HG03558 (cell line): ENCODE measurements around the gene CDK5RAP2.

Experiments used
- ATAC-seq: cut with Tn5 transposase; IDR thresholded peaks from one replicate; pipeline ENCODE4 v1.9.1; 2021; ENCODE audit warnings: moderate number of reproducible peaks; ENCODE audit not compliant: unreplicated experiment; ENCODE audit errors: extremely low read depth

Gene CDK5RAP2

DNA sequence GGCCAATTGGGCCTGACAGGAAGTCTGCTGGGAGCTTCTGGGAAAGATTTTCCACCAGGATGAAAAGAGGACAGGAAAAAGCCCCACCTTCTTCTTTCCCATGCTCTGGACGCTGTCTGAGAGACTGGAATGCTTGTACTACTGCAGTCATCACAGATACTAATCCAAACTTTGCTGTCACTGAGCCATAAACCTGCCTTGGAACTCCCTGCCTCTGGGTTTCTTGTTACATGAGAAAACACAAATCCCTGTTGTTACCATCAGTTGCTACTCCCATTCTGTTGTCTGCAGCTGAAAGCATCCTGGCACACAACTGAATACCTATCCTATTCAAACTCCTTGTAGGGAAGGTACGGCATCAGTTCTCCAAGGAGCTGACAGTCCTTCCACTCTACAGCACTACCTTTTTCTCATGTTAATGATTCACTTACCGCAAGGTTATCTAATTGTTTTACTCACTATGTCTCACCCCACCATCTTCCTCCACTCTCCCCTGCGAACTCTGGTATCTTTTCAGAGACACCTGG is 167.5 kb downstream of the CDK5RAP2 start:
- ATAC-seq, result no peak

DNA sequence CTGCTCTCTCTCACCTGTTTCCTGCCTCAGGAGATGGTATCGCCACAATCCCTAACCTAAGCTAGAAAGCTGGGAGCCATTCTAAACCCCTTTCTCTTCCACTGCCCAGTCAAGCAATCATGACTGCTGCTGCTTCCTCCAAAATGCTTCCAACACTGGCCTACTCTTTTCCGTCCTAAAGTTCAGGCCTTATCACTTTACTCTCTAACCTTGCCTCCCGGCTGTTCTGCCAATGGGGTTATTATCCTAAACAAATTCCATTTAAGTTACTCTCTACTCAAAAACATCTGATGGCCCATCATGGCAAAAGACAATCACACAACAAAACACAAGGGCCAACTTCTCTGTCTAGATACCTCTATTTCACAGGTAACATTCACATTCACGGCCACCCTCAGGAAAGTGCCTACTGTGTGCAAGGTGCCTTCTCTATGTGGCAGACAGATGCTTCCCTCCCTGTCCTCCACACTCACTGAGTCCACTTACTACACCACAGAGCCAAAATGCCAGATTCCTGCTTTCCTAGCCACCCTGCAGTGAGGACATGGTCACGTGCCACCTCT is 168.0 kb downstream of the CDK5RAP2 start:
- no peak for ATAC-seq

DNA sequence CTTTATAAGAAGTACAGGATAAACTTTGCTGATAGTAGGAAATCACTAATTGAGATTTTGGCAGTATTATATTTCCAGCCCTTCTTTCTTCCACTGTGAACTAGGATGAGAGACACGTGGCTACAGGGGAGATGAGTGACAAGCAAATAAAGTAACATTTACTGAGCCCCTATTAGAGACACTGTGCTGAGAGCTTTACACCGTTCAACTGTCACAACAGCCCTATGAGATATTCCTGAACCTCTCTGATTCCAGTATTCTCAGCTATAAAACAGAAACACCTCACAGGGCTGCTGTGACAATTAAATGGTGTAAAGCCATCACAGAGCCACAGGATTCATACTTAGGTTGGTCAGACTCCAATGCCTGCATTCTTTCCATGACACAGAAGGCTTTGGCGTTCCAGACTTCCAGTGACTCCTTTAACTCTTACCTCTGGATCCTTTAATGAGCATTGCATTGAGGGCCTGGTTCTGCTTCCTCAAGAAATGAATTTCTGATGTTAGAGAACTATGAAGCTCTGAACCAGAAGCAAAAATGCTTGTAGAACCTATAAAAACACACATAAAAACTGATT is 169.0 kb downstream of the CDK5RAP2 start:
- no peak for ATAC-seq

DNA sequence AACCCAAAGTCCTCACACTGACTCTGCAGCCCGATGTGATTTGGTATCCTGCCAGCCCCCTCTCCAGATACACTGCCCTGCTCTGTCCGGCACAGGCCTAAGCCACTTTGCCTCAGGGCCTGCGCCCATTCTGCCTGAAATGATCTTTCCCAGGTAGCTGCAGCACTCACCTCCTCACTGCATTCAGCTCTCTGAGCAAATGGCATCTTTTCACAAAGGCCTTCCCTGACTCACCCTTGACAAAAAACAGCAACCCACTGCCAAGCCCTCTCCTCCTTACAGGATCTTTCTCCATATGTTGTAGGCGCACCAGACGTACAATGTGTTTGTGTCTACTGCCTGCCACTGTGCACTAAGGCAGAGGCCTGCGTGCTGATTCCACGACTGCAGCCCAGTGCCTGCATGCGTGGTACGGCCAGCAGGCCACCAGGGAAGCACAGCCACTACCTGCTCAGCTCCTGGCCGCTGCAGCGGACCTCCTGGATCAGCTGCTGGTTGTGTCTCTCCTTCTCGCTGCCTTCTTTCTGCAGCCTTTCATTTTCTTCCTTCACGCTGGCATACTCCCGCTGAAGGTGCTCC is 171.2 kb downstream of the CDK5RAP2 start:
- no peak for ATAC-seq

DNA sequence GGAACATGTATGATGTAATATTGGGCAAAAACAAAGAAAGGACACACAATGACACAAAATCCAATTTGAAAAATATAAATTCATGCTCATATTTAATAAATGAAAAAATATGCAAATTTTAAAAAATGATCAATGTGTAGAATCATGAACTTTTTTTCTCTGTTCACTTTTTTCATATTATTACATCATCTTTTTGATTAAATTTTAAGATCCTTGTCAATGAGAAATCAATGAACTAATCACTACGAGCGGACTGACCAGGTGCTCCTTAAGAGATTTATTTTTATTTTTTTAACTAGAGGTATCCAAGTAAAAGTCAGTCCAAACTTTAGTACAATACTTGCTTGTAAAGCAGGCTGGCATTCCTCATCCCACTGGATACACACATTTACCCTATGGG is 174.1 kb downstream of the CDK5RAP2 start:
- no peak for ATAC-seq

DNA sequence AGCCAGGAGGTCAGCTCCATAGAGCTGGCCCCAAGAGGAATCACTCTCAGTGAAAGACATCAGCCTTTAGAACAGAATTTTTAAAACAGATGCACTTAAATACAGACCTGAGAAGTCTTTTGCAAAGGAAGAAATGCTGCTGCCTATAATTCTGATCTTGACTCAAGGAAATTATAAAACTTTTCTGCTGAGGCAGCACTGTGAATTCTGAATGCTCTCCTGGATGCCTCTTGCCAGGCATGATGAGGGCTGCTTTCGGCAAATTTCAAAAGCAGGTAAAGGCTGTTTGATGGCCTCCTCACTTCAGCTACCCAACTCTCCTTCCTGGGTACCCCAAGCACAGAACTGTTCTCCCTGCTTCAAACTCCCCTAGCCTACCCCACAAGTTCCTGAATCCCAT is 174.8 kb downstream of the CDK5RAP2 start:
- ATAC-seq, result no peak

DNA sequence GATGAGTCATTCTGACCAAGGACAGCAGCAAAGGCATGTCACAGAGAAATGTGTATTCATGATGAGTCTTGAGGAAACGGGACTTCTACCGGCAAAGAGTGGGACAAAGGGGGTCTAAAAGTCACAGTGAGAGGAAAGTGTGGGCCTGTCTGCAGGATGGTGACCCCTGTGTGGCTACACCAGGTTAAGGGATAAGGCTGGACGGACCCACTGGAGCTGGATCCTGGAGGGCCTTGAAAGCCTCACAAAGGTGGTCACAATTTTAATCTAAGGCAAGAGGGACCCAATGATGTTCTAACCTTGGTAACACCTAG is 176.5 kb downstream of the CDK5RAP2 start:
- no peak for ATAC-seq

DNA sequence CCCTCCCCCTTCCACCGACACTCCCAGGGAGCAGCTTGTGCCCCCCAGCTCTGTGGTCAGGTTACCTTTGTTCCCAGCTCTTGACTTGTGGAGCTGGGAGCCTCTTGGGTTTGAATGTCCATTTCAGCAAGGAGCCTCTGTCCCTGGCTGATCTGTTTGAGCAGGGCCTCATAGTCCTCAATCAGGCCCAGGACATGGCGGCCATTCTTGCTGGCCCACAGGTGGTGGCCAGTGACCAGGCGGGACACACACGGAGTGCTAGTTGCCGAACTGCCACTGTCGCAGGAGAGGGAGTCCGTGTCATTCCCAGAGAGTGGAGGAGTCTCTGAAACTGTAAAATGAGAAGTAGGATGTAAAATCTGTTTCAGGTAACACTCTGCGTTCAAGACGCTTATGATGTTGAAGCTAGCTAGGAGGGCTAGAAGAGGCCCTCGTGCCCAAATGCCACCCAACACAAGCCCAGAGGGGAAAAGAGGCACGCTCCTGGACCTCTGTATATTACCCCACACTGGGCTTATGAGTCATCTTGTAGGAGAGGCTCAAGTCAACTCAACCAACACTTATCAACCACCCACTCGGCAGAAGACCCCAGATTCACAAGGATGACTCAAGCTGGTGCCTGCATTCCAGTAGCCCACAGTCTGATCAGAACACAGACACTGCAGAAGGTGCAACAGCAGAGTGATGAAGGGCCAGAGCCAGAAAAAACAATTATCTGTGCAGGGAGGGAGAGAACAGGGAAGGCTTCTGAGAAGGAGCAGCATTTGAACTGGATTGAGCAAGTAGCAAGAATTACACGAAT is 177.0 kb downstream of the CDK5RAP2 start:
- ATAC-seq, result no peak

DNA sequence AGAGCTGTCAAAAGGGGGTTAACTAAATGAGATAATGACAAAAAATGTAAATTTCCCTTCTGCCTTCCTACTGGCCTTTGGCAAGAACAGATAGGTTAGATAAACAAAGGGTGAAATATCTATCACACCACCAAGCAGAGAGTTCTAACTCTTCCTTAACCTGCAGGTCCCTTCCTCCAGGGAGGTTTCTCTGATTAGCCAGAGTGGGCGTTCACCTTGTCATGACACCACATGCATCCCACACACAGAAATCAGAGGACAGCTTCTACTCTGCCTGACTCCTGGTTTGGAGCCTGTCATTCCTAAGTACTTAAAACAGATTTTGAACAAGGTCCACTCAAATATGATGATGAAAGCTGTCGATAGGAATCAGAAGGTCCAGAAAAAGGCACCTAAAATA is 180.0 kb downstream of the CDK5RAP2 start:
- no peak for ATAC-seq

DNA sequence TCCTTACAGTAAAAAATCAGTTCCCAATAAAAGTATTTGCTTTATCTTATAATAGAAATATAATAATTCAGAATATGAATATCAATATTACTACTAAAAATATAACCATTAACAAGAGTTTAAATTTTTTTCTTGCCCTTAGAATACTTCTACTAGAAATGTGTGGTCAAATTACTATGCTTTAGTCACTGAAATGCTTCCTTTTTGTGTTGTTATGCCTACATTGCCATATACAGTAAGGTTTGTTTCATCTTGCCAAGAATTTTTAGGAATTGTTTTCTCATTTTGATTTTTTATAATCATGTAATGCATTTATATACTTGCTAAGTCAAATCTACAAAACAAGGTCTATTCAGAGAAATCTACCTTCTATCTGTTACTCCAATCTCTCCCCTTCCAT is 181.7 kb downstream of the CDK5RAP2 start:
- ATAC-seq, result no peak

DNA sequence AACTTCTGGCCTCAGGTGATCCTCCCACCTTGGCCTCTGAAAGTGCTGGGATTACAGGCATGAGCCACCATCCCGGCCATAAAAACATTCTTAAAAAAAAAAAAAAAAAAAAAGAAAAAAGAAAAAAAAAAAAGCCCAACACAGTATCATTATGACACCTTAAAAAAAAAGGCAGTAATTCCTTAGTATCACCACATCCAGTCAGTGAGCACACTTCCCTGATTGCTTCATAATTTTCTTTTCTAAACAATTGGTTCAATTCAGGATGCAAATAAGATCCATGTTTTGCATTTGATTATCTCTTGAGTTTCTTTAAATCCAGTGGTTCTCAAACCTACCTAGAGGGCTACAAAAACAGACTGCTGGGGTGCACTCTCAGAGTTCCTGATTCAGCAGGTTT is 182.5 kb downstream of the CDK5RAP2 start:
- ATAC-seq, result no peak

DNA sequence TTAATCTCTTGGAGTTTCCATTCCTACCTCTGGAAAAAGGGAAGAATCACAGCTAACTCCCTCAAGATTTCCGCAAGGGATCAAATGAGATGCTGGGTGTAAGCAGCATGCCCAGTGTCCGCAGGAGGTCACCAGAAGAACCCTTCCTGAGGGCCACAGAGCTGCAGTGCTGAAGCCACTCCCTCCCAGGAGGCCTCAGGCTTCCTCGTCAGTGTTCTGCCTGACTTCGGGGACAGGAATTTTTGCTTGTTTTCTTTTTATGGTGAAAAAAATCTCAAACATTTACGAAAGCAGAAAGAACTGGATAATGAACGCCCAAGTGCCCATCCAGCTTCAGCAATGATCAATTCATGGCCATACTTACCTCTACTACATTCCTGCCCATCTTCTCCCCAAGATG is 183.0 kb downstream of the CDK5RAP2 start:
- no peak for ATAC-seq

DNA sequence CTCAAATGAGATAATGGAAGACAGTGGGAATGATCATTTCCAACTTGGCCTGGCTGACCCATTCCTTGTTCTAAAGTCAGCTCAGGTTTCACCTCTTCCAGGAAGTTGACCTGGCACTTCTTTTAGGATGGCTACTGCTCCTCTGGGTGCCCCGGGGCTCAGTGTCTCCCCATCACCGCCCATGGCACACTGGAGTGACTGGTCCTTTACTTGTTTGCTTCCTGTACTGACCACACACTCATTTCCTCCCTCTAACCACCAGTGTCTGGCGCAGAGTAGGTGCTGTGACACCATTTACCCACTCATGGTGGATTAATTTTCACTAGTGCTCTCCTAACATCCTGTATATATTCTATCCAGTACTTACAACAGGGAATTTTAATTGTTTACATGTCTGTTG is 183.5 kb downstream of the CDK5RAP2 start:
- ATAC-seq, result no peak

DNA sequence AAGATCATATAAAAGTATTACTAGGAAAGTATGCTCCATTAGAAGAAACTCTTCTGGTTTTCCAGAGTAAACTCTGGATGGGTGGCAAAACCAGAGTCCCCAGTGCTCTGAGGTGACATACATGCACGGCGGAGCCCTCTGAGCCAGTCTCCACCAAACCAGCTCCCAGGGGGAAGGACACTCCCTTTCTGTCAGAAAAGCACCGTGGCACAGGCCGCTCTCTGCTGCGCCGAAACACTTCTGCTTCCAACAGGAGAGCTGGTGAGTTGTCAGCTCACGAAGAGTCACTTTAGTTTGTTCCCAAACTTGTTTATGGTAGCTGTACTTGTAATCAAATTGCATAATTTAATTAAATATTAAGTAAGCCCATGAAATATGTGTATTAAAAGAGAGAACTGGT is 184.6 kb downstream of the CDK5RAP2 start:
- ATAC-seq, result no peak

DNA sequence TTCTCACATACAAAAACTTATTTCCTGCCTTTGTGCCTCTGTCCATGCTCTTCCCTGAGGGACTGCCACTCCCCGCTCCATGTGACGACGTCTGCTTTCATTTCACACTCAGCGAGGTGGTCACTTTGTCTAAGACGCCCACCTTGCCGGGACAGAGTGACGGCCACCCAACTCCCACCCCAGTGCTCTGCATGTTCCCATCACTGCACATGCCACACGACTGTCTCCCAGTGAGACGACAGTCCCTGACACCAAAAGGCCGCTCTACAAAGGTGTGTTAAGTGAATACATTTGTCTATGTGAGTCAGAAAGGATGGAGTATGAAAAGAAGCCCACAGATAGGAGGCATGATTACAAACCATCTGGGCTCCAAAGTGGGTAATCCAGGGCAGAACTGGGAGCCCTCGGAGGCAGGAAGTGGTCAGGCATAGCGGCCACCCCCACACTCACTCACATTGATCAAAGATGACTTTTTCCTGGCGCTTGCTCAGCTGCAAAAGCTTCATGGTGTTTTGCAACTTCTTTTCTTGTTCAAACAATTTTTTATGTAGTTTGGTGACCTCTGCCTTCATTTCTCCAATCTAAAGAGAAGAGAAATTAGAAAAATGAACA is 185.8 kb downstream of the CDK5RAP2 start:
- ATAC-seq, result no peak

DNA sequence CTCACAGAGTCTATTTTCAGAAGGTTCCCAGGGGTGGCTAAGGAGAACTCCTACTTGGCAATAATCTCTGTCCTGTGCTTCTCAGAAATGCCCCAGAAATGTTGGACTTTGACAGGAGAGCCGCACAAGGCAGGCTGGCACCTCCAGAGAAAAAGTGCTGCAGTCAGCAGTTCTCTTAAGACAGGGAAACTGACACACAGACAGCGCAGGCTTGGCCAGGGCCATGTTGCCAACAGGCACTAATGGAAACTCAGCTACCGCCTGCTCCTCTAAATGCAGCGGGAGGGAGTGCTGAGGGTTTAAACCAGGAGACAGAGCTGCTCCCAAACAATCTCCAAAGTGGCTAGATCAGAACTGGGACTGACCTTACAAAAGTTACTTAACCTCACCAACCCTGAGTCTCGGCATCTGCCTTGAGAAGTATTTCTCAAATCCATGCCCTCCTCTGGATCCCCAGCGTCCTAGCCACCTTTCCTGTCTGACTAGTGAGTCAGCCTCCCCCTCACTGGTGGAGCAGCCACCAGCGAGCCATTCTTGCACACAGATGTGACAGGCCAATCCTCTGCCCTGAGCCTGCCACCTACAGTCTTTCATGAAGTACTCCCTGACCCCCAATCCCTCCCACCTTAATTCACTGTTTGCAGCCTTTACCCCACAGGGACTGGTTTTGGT is 186.4 kb downstream of the CDK5RAP2 start:
- ATAC-seq, result no peak

DNA sequence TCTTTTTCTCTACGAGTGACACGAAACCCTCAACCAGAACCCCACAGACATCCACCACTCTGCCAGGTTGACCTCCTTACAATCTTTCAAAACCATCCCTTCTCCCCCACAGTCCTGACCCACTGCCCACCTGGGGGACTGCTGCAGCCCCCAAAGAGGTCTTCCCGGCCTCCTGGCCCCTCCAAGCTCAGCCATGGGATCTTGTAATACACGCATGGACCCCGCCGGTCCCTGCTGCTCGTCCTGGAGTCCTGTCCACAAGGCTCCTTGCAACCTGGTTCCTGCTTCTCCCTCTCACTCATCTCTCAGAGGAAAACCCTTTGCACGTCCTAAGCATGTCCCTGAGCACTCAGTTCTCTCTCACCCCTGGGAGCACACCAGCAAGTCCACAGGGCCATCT is 187.3 kb downstream of the CDK5RAP2 start:
- no peak for ATAC-seq

DNA sequence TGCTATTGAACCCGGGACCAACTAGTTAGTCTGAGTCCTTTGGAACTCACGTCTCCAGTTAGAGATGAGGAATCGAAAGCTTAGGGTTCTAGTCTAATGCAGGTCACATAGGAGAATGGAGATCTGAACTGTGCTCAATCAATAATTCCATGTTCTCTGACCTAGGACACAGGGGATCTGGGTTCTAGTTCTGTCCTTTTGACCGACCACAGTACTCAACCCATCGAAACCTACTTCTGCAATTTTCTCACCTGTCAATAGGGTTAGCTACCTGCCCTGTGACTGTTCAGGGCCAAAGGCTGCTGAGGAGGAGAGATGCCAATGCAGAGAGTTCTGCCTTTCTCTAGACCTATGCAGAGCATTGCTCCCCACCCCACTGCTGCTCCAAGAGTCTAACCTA is 187.7 kb downstream of the CDK5RAP2 start:
- ATAC-seq, result no peak

DNA sequence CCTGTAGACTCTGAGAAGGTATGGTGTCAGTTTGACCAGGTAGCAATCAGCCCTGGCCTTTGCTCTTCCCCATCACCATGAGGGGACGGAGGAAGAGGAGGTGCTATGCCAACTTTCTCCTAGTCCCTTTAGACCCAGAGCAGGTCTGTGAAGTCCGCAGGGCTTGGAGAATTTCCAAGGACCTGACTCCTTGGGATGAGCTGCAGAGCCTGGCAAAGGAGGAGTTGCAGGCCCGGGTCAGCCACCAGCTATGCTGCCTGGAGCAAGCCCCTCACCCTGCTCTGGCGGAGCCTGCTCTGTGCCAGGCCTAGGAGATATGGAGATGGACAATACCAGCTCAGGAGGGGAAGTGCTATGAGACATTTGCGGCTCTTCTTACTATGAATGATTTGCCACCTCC is 188.3 kb downstream of the CDK5RAP2 start:
- ATAC-seq, result no peak

DNA sequence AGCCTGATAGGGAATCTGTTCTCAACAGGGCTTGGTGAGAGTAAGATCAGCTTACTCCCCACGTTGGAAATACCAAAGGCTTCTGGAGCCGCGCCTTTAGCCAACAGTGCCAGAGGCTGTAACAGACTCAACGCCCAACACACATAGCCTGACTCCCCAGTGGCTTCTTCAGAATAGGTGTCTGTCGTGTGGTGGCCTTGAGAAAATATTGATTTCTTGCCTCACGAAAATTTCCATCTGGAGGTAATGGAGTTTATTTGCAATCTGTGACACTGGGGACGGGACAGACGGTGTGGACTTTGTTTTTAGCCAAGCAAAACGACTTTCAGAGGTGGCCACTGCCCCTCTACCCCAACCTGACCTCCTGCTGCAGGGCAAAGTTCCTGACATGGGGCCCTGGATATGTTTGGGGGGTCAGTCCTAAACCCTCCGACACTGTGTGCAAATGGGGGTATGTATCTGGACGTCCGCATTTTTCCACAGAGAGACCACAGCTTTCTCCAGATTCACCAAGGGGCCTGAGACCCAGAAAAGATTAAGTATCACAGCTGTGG is 189.3 kb downstream of the CDK5RAP2 start:
- no peak for ATAC-seq
